OCI-LY3 (cell line): ENCODE results near the gene RBM10.

Experiments used
- H2AFZ ChIP-seq: fragments of 200-600, 300-600 bp; shearing (Covaris generic); 2 replicates; pipeline ENCODE4 v1.6.0; 2014; ENCODE audit warnings: antibody characterized with exemption, low read depth, low read length
- H3K27ac ChIP-seq: fragments of 200-600, 300-600 bp; sonication (generic); 2 replicates; pipeline ENCODE4 v1.5.1; 2014; ENCODE audit warnings: mild to moderate bottlenecking, low read length, moderate library complexity, mixed read lengths
- H3K27me3 ChIP-seq: fragments of 200-600, 300-600 bp; sonication (generic); 2 replicates; pipeline ENCODE4 v1.6.1; 2014; ENCODE audit warnings: low read depth, low read length, mixed read lengths
- H3K36me3 ChIP-seq: fragments of 200-600, 300-600 bp; sonication (generic); replicated peaks from 2 replicates; pipeline ENCODE3; 2014; ENCODE audit warnings: low read depth, low read length, mixed read lengths
- H3K4me1 ChIP-seq: fragments of 300-600, 200-600 bp; sonication (generic); 2 replicates; pipeline ENCODE4 v1.6.1; 2014; ENCODE audit warnings: low read length, mixed read lengths
- H3K4me2 ChIP-seq: fragments of 200-600, 300-600 bp; sonication (generic); 2 replicates; pipeline ENCODE4 v1.6.1; 2014; ENCODE audit warnings: low read length, mixed read lengths
- H3K4me3 ChIP-seq: fragments of 300-600, 200-600 bp; sonication (generic); 2 replicates; pipeline ENCODE4 v1.5.1; 2014; ENCODE audit warnings: antibody characterized with exemption, mild to moderate bottlenecking, low read length, moderate library complexity
- H3K79me2 ChIP-seq: fragments of 300-600, 200-600 bp; shearing (Covaris generic); 2 replicates; pipeline ENCODE4 v1.6.1; 2014; ENCODE audit warnings: mild to moderate bottlenecking, low read length, mixed read lengths
- H3K9ac ChIP-seq: fragments of 300-600, 200-600 bp; shearing (Covaris generic); 2 replicates; pipeline ENCODE4 v1.6.0; 2014; ENCODE audit warnings: mild to moderate bottlenecking, low read length, moderate library complexity
- H3K9me3 ChIP-seq: fragments of 200-600, 300-600 bp; shearing (Covaris generic); 2 replicates; pipeline ENCODE4 v1.6.1; 2014; ENCODE audit warnings: low read length, mixed read lengths; ENCODE audit not compliant: insufficient read depth
- H4K20me1 ChIP-seq: fragments of 200-600, 300-600 bp; sonication (generic); 2 replicates; pipeline ENCODE4 v1.6.1; 2016; ENCODE audit warnings: low read length, mixed read lengths; ENCODE audit not compliant: insufficient read depth
- CTCF ChIP-seq: fragments of 200-600, 300-600 bp; sonication (generic); IDR thresholded peaks from 2 replicates; pipeline ENCODE4 v1.5.1; 2014; ENCODE audit warnings: antibody characterized with exemption, low read length, low read depth
- EZH2phosphoT487 ChIP-seq: fragments of 200-600 bp; shearing (Covaris generic); IDR thresholded peaks from 2 replicates; pipeline ENCODE4 v1.6.1; 2018; ENCODE audit warnings: antibody characterized with exemption, mixed run types, low read depth

RBM10 gene

GRCh38 chrX:47190445-47191269 is 45.6 kb downstream of the RBM10 start:
- Histone ChIP-seq H3K4me3 (peak overlapping the region; percentile 97), H3K4me2 (peak overlapping the region; percentile 89), H3K79me2 (peaks cover 49% of the 10 kb centered on the region), H3K9ac (peak overlapping the region; percentile 100), H3K27me3 (no peaks in the 10 kb centered on the region), H3K4me1 (peaks cover 24% of the 10 kb centered on the region), H3K36me3 (peaks cover 29% of the 10 kb centered on the region), H2AFZ (no peak overlapping the region), H3K9me3 (no peaks in the 10 kb centered on the region), H3K27ac (peak overlapping the region; percentile 99), H4K20me1 (peaks cover 21% of the 10 kb centered on the region)
- TF ChIP-seq CTCF: no peak
- no peak for TF ChIP-seq EZH2phosphoT487

GRCh38 chrX:47191331-47191730 is 46.3 kb downstream of the RBM10 start:
- H3K4me3 ChIP-seq: peak overlapping the region; percentile 97
- H3K27me3 ChIP-seq: no peaks in the 10 kb centered on the region
- H3K9ac ChIP-seq: peak overlapping the region; percentile 100
- H3K4me2 ChIP-seq: peak overlapping the region; percentile 89
- H2AFZ ChIP-seq: no peak overlapping the region
- no peaks in the 10 kb centered on the region for H3K9me3 ChIP-seq
- H4K20me1 ChIP-seq: peaks cover 28% of the 10 kb centered on the region
- peaks cover 34% of the 10 kb centered on the region for H3K36me3 ChIP-seq
- peaks cover 25% of the 10 kb centered on the region for H3K4me1 ChIP-seq
- peak overlapping the region; percentile 99 for H3K27ac ChIP-seq
- peaks cover 56% of the 10 kb centered on the region for H3K79me2 ChIP-seq
- no peak for TF ChIP-seq EZH2phosphoT487
- no peak for TF ChIP-seq CTCF

GRCh38 chrX:47191806-47192401 is 46.9 kb downstream of the RBM10 start:
- no peaks in the 10 kb centered on the region for H3K27me3 ChIP-seq
- peaks cover 38% of the 10 kb centered on the region for H3K36me3 ChIP-seq
- no peak overlapping the region for H2AFZ ChIP-seq
- H3K4me1 ChIP-seq: peaks cover 25% of the 10 kb centered on the region
- H3K4me3 ChIP-seq: peak overlapping the region; percentile 97
- H3K4me2 ChIP-seq: peak overlapping the region; percentile 89
- peak overlapping the region; percentile 100 for H3K9ac ChIP-seq
- H3K27ac ChIP-seq: peak overlapping the region; percentile 99
- TF ChIP-seq EZH2phosphoT487: no peak
- H3K79me2 ChIP-seq: peaks cover 62% of the 10 kb centered on the region
- no peaks in the 10 kb centered on the region for H3K9me3 ChIP-seq
- H4K20me1 ChIP-seq: peaks cover 34% of the 10 kb centered on the region

GRCh38 chrX:47193475-47194193 is 48.6 kb downstream of the RBM10 start, which contains the start of gene UBA1:
TSS of gene UBA1 (plus strand) at chrX:47193829. CDS start at chrX:47198803, 4,974 bp downstream.
- Histone ChIP-seq H3K27me3 (no peaks in the 10 kb centered on the region), H4K20me1 (peaks cover 51% of the 10 kb centered on the region), H3K4me3 (peak within 1 kb of the TSS; percentile 97), H2AFZ (no peak within 1 kb of the TSS), H3K4me1 (peaks cover 25% of the 10 kb centered on the region), H3K79me2 (peaks cover 79% of the 10 kb centered on the region), H3K9me3 (no peaks in the 10 kb centered on the region), H3K4me2 (peak within 1 kb of the TSS; percentile 89), H3K27ac (peak within 1 kb of the TSS; percentile 99), H3K9ac (peak within 1 kb of the TSS; percentile 100), H3K36me3 (peaks cover 49% of the 10 kb centered on the region)
- TF ChIP-seq CTCF: peak; percentile 70
- TF ChIP-seq EZH2phosphoT487: no peak
